Measurements from ENCODE around the gene OOSP4B.

OOSP4B gene

DNA sequence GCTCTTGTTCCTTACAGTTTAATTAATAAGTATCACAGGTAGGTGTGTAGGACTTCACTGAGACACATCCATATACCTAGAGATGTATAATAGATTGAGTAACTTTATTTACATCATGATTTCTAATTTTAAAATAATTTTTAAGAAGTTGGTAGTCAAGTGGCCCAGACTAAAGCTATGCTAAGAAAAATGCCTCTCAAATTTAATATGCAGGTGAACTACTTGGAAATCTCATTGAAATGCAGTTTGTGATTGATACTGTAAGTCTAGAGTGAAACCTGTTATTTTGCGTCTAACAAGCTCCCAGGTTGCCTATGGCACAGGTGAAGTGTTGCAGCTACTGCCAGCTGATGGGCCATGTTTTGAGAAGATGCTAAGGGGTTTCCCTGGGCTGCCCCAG is at the start of gene OOSP4B:
OOSP4B (plus strand) TSS at position 301 of the 400 bp plus-strand sequence.
- ATAC-seq: no peak
- TF ChIP-seq ZNF565 (CRISPR knock-in tag; conservative IDR thresholded peaks at IDR 0.05; ENCODE audit: low read depth) (no peak), ARNTL (CRISPR knock-in tag; IDR thresholded peaks at IDR 0.05; ENCODE audit: borderline replicate concordance, low read depth) (no peak), ESRRG (CRISPR knock-in tag; IDR thresholded peaks at IDR 0.05) (no peak), PPARA (CRISPR knock-in tag; IDR thresholded peaks at IDR 0.05; ENCODE audit: borderline replicate concordance) (no peak), ZFP30 (CRISPR knock-in tag; IDR thresholded peaks at IDR 0.05) (no peak), CSDC2 (CRISPR knock-in tag; IDR thresholded peaks at IDR 0.05) (no peak), TCF4 (CRISPR knock-in tag; IDR thresholded peaks at IDR 0.05; ENCODE audit: borderline replicate concordance) (no peak)
- TF ChIP-seq, protein P1, sequence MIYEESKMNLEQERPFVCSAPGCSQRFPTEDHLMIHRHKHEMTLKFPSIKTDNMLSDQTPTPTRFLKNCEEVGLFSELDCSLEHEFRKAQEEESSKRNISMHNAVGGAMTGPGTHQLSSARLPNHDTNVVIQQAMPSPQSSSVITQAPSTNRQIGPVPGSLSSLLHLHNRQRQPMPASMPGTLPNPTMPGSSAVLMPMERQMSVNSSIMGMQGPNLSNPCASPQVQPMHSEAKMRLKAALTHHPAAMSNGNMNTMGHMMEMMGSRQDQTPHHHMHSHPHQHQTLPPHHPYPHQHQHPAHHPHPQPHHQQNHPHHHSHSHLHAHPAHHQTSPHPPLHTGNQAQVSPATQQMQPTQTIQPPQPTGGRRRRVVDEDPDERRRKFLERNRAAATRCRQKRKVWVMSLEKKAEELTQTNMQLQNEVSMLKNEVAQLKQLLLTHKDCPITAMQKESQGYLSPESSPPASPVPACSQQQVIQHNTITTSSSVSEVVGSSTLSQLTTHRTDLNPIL (CRISPR knock-in tag; IDR thresholded peaks at IDR 0.05; ENCODE audit: low read depth): no peak
- TF ChIP-seq, protein P2, sequence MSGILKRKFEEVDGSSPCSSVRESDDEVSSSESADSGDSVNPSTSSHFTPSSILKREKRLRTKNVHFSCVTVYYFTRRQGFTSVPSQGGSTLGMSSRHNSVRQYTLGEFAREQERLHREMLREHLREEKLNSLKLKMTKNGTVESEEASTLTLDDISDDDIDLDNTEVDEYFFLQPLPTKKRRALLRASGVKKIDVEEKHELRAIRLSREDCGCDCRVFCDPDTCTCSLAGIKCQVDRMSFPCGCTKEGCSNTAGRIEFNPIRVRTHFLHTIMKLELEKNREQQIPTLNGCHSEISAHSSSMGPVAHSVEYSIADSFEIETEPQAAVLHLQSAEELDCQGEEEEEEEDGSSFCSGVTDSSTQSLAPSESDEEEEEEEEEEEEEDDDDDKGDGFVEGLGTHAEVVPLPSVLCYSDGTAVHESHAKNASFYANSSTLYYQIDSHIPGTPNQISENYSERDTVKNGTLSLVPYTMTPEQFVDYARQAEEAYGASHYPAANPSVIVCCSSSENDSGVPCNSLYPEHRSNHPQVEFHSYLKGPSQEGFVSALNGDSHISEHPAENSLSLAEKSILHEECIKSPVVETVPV (CRISPR knock-in tag; IDR thresholded peaks at IDR 0.05): no peak
- TF ChIP-seq, protein P3, sequence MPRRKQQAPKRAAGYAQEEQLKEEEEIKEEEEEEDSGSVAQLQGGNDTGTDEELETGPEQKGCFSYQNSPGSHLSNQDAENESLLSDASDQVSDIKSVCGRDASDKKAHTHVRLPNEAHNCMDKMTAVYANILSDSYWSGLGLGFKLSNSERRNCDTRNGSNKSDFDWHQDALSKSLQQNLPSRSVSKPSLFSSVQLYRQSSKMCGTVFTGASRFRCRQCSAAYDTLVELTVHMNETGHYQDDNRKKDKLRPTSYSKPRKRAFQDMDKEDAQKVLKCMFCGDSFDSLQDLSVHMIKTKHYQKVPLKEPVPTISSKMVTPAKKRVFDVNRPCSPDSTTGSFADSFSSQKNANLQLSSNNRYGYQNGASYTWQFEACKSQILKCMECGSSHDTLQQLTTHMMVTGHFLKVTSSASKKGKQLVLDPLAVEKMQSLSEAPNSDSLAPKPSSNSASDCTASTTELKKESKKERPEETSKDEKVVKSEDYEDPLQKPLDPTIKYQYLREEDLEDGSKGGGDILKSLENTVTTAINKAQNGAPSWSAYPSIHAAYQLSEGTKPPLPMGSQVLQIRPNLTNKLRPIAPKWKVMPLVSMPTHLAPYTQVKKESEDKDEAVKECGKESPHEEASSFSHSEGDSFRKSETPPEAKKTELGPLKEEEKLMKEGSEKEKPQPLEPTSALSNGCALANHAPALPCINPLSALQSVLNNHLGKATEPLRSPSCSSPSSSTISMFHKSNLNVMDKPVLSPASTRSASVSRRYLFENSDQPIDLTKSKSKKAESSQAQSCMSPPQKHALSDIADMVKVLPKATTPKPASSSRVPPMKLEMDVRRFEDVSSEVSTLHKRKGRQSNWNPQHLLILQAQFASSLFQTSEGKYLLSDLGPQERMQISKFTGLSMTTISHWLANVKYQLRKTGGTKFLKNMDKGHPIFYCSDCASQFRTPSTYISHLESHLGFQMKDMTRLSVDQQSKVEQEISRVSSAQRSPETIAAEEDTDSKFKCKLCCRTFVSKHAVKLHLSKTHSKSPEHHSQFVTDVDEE (CRISPR knock-in tag; IDR thresholded peaks at IDR 0.05): no peak
- TF ChIP-seq, protein P4, sequence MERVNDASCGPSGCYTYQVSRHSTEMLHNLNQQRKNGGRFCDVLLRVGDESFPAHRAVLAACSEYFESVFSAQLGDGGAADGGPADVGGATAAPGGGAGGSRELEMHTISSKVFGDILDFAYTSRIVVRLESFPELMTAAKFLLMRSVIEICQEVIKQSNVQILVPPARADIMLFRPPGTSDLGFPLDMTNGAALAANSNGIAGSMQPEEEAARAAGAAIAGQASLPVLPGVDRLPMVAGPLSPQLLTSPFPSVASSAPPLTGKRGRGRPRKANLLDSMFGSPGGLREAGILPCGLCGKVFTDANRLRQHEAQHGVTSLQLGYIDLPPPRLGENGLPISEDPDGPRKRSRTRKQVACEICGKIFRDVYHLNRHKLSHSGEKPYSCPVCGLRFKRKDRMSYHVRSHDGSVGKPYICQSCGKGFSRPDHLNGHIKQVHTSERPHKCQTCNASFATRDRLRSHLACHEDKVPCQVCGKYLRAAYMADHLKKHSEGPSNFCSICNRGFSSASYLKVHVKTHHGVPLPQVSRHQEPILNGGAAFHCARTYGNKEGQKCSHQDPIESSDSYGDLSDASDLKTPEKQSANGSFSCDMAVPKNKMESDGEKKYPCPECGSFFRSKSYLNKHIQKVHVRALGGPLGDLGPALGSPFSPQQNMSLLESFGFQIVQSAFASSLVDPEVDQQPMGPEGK (CRISPR knock-in tag; IDR thresholded peaks at IDR 0.05; ENCODE audit: borderline replicate concordance): no peak

GRCh38 chr11:59967677-59968394 is 49.1 kb upstream of the OOSP4B start:
- TF ChIP-seq RARB (CRISPR knock-in tag; IDR thresholded peaks at IDR 0.05) (no peak), SNAI2 (CRISPR knock-in tag; IDR thresholded peaks at IDR 0.05) (no peak), OSR1 (CRISPR knock-in tag; IDR thresholded peaks at IDR 0.05) (no peak), GLIS3 (CRISPR knock-in tag; IDR thresholded peaks at IDR 0.05) (no peak), ZNF8 (CRISPR knock-in tag; IDR thresholded peaks at IDR 0.05) (no peak), TCF4 (CRISPR knock-in tag; IDR thresholded peaks at IDR 0.05; ENCODE audit: borderline replicate concordance) (no peak), CSDC2 (CRISPR knock-in tag; IDR thresholded peaks at IDR 0.05) (no peak), ZFP30 (CRISPR knock-in tag; IDR thresholded peaks at IDR 0.05) (no peak), ZNF70 (CRISPR knock-in tag; IDR thresholded peaks at IDR 0.05) (no peak), ZC3H10 (CRISPR knock-in tag; IDR thresholded peaks at IDR 0.05) (no peak), ZNF565 (CRISPR knock-in tag; conservative IDR thresholded peaks at IDR 0.05; ENCODE audit: low read depth) (no peak), TOX (CRISPR knock-in tag; IDR thresholded peaks at IDR 0.05; ENCODE audit: borderline replicate concordance) (no peak), BACH2 (CRISPR knock-in tag; IDR thresholded peaks at IDR 0.05; ENCODE audit: borderline replicate concordance) (no peak), PPARA (CRISPR knock-in tag; IDR thresholded peaks at IDR 0.05; ENCODE audit: borderline replicate concordance) (no peak), ZFP3 (CRISPR knock-in tag; IDR thresholded peaks at IDR 0.05) (no peak), ISL1 (CRISPR knock-in tag; IDR thresholded peaks at IDR 0.05) (no peak), POU6F1 (CRISPR knock-in tag; IDR thresholded peaks at IDR 0.05; ENCODE audit: borderline replicate concordance, low read depth) (no peak)
- TF ChIP-seq, protein P1 (CRISPR knock-in tag; IDR thresholded peaks at IDR 0.05; ENCODE audit: low read depth): no peak
- TF ChIP-seq, protein P3 (CRISPR knock-in tag; IDR thresholded peaks at IDR 0.05): no peak
- TF ChIP-seq, protein P2 (CRISPR knock-in tag; IDR thresholded peaks at IDR 0.05): no peak
- no peak for ATAC-seq
